HEK293 (cell line): Measurements from ENCODE around the gene TESK2.

Experiments
- FEZF1 ChIP-seq: fragments of 450-650 bp; formaldehyde crosslinking; IDR thresholded peaks from 2 replicates; pipeline ENCODE4 v1.5.1; 2016; ENCODE audit warnings: missing biosample characterization, missing genetic modification characterization
- GFI1B ChIP-seq: fragments of 450-650 bp; formaldehyde crosslinking; IDR thresholded peaks from 2 replicates; pipeline ENCODE4 v1.5.1; 2016; ENCODE audit warnings: missing biosample characterization, missing genetic modification characterization
- GLI2 ChIP-seq: fragments of 450-650 bp; formaldehyde crosslinking; IDR thresholded peaks from 2 replicates; pipeline ENCODE4; 2017; ENCODE audit warnings: missing biosample characterization, missing genetic modification characterization, low read depth, borderline replicate concordance
- GLIS1 ChIP-seq: fragments of 450-650 bp; formaldehyde crosslinking; IDR thresholded peaks from 2 replicates; pipeline ENCODE4 v1.5.1; 2016; ENCODE audit warnings: missing biosample characterization, missing genetic modification characterization
- HOXA7 ChIP-seq: sonication (generic); formaldehyde crosslinking; IDR thresholded peaks from 2 replicates; pipeline ENCODE4 v1.8.1; 2022; ENCODE audit warnings: missing genetic modification reagents, borderline replicate concordance
- KLF10 ChIP-seq: fragments of 450-650 bp; IDR thresholded peaks from 2 replicates; pipeline ENCODE4 v1.5.1; 2018; ENCODE audit warnings: missing biosample characterization, mild to moderate bottlenecking, missing genetic modification characterization
- OSR2 ChIP-seq: fragments of 450-650 bp; formaldehyde crosslinking; IDR thresholded peaks from 2 replicates; pipeline ENCODE4 v1.5.1; 2016; ENCODE audit warnings: missing biosample characterization, missing genetic modification characterization
- RBAK ChIP-seq: fragments of 450-650 bp; formaldehyde crosslinking; IDR thresholded peaks from 2 replicates; pipeline ENCODE4 v1.5.1; 2016; ENCODE audit warnings: missing biosample characterization, missing genetic modification characterization
- TCF7L2 ChIP-seq: IDR thresholded peaks from 2 replicates; pipeline ENCODE4 v1.6.1; 2011; ENCODE audit warnings: low read depth, mild to moderate bottlenecking, inconsistent platforms, low read length, moderate library complexity, borderline replicate concordance
- TRIM28 ChIP-seq: IDR thresholded peaks from 2 replicates; pipeline ENCODE4 v1.6.1; 2011; ENCODE audit warnings: low read length, control low read depth, borderline replicate concordance
- ZBTB20 ChIP-seq: fragments of 450-650 bp; formaldehyde crosslinking; IDR thresholded peaks from 2 replicates; pipeline ENCODE4 v1.5.1; 2016; ENCODE audit warnings: missing biosample characterization, missing genetic modification characterization
- ZFP41 ChIP-seq: fragments of 450-650 bp; formaldehyde crosslinking; IDR thresholded peaks from 2 replicates; pipeline ENCODE4 v1.5.1; 2016; ENCODE audit warnings: missing biosample characterization, missing genetic modification characterization, borderline replicate concordance
- ZFP69B ChIP-seq: fragments of 450-650 bp; formaldehyde crosslinking; IDR thresholded peaks from 2 replicates; pipeline ENCODE4 v1.5.1; 2016; ENCODE audit warnings: missing biosample characterization, missing genetic modification characterization
- ZNF19 ChIP-seq: fragments of 450-650 bp; formaldehyde crosslinking; IDR thresholded peaks from 2 replicates; pipeline ENCODE4; 2016; ENCODE audit warnings: missing biosample characterization, missing genetic modification characterization, low read depth
- ZNF202 ChIP-seq: fragments of 450-650 bp; formaldehyde crosslinking; IDR thresholded peaks from 2 replicates; pipeline ENCODE4 v1.5.1; 2016; ENCODE audit warnings: missing biosample characterization, missing genetic modification characterization, borderline replicate concordance
- ZNF350 ChIP-seq: fragments of 450-650 bp; formaldehyde crosslinking; IDR thresholded peaks from 2 replicates; pipeline ENCODE4 v1.5.0; 2017; ENCODE audit warnings: missing biosample characterization, mild to moderate bottlenecking, missing genetic modification characterization
- ZNF423 ChIP-seq: fragments of 450-650 bp; formaldehyde crosslinking; IDR thresholded peaks from 2 replicates; pipeline ENCODE4 v1.5.1; 2016; ENCODE audit warnings: missing biosample characterization, missing genetic modification characterization
- ZNF426 ChIP-seq: fragments of 450-650 bp; formaldehyde crosslinking; IDR thresholded peaks from 2 replicates; pipeline ENCODE4 v1.5.1; 2017; ENCODE audit warnings: missing biosample characterization, missing genetic modification characterization, mild to moderate bottlenecking, inconsistent platforms, moderate library complexity
- ZNF549 ChIP-seq: fragments of 450-650 bp; IDR thresholded peaks from 2 replicates; pipeline ENCODE4 v1.5.1; 2018; ENCODE audit warnings: missing biosample characterization, missing genetic modification characterization, mild to moderate bottlenecking, inconsistent platforms, moderate library complexity
- ZNF558 ChIP-seq: fragments of 450-650 bp; formaldehyde crosslinking; IDR thresholded peaks from 2 replicates; pipeline ENCODE4 v1.5.1; 2016; ENCODE audit warnings: missing biosample characterization, missing genetic modification characterization
- ZNF561 ChIP-seq: fragments of 450-650 bp; IDR thresholded peaks from 2 replicates; pipeline ENCODE4 v1.5.1; 2018; ENCODE audit warnings: missing biosample characterization, missing genetic modification characterization, borderline replicate concordance
- ZNF654 ChIP-seq: fragments of 450-650 bp; formaldehyde crosslinking; IDR thresholded peaks from 2 replicates; pipeline ENCODE4 v1.5.1; 2016; ENCODE audit warnings: low read depth, missing biosample characterization, missing genetic modification characterization
- ZNF664 ChIP-seq: fragments of 450-650 bp; formaldehyde crosslinking; IDR thresholded peaks from 2 replicates; pipeline ENCODE4 v1.5.1; 2016; ENCODE audit warnings: missing biosample characterization, missing genetic modification characterization
- ZSCAN30 ChIP-seq: fragments of 450-650 bp; IDR thresholded peaks from 2 replicates; pipeline ENCODE4 v1.5.1; 2018; ENCODE audit warnings: missing biosample characterization, mild to moderate bottlenecking, missing genetic modification characterization, moderate library complexity
- ZXDB ChIP-seq: fragments of 450-650 bp; formaldehyde crosslinking; IDR thresholded peaks from 2 replicates; pipeline ENCODE4 v1.5.1; 2016; ENCODE audit warnings: missing biosample characterization, missing genetic modification characterization
- TF ChIP-seq, protein P1 (sequence below): sonication (generic); formaldehyde crosslinking; IDR thresholded peaks from 2 replicates; pipeline ENCODE4 v1.8.1; 2022; ENCODE audit warnings: mild to moderate bottlenecking, moderate library complexity, missing genetic modification reagents
- TF ChIP-seq, protein P2 (sequence below): fragments of 450-650 bp; formaldehyde crosslinking; IDR thresholded peaks from 2 replicates; pipeline ENCODE4; 2016; ENCODE audit warnings: missing biosample characterization, missing genetic modification characterization
- TF ChIP-seq, protein P3 (sequence below): fragments of 450-650 bp; formaldehyde crosslinking; conservative IDR thresholded peaks from 2 replicates; pipeline ENCODE4 v1.5.1; 2016; ENCODE audit warnings: low read depth, missing biosample characterization, missing genetic modification characterization
- TF ChIP-seq, protein P4 (sequence below): fragments of 450-650 bp; formaldehyde crosslinking; IDR thresholded peaks from 2 replicates; pipeline ENCODE4 v1.5.1; 2016; ENCODE audit warnings: missing biosample characterization, missing genetic modification characterization
- TF ChIP-seq, protein P5 (sequence below): fragments of 450-650 bp; formaldehyde crosslinking; IDR thresholded peaks from 2 replicates; pipeline ENCODE4 v1.5.1; 2016; ENCODE audit warnings: missing biosample characterization, missing genetic modification characterization

The TESK2 gene

DNA sequence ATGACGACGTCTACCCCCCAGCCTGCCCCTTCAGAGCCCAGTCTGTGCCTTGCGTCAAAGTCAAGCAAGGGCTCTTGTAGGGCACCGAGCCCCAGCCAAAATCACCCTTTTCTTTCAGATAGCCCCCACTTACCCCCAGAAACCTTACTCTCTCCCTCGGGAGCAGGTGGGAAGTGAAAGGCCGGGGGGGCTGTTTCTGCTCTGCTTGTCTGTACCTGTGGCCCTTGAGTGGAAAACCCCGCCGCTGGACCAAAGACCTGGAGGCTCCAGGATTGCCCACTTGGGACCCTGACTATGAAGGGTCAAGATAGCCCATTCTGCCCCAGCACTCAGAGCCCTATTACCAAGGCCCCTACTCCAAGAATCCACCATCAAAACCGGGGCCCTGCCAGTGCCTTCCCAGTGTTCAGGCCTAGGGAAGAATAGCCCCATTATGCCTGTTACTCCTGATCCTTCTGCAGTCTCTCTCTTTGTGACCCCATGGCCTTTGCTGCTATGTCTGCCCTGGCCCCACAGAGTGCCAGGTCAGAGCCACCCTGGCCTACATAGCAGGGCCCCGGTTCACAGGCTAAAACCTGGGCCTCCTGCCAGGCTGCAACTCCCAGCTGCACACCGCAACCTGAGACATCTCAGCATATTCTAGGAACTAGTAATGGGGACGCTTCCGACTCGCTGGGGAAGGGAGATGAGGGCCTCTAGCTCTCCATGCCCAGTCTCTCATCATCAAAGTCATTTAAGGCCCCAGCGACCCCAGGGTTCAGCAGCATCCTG is 186.5 kb downstream of the TESK2 start (continued):
- no peak for TF ChIP-seq ZNF654 (tag by site-specific recombination)
- TF ChIP-seq, protein P1, sequence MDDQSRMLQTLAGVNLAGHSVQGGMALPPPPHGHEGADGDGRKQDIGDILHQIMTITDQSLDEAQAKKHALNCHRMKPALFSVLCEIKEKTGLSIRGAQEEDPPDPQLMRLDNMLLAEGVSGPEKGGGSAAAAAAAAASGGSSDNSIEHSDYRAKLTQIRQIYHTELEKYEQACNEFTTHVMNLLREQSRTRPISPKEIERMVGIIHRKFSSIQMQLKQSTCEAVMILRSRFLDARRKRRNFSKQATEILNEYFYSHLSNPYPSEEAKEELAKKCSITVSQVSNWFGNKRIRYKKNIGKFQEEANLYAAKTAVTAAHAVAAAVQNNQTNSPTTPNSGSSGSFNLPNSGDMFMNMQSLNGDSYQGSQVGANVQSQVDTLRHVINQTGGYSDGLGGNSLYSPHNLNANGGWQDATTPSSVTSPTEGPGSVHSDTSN (CRISPR knock-in tag): no peak
- TF ChIP-seq ZSCAN30 (tag by site-specific recombination): no peak
- no peak for TF ChIP-seq ZNF350 (tag by site-specific recombination)
- TF ChIP-seq, protein P2, sequence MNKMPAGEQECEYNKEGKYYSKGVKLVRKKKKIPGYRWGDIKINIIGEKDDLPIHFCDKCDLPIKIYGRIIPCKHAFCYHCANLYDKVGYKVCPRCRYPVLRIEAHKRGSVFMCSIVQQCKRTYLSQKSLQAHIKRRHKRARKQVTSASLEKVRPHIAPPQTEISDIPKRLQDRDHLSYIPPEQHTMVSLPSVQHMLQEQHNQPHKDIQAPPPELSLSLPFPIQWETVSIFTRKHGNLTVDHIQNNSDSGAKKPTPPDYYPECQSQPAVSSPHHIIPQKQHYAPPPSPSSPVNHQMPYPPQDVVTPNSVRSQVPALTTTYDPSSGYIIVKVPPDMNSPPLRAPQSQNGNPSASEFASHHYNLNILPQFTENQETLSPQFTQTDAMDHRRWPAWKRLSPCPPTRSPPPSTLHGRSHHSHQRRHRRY (tag by site-specific recombination): no peak
- no peak for TF ChIP-seq ZNF549
- no peak for TF ChIP-seq ZXDB (tag by site-specific recombination)
- no peak for TF ChIP-seq ZNF664 (tag by site-specific recombination)
- no peak for TF ChIP-seq ZNF426 (tag by site-specific recombination)
- TF ChIP-seq, protein P3, sequence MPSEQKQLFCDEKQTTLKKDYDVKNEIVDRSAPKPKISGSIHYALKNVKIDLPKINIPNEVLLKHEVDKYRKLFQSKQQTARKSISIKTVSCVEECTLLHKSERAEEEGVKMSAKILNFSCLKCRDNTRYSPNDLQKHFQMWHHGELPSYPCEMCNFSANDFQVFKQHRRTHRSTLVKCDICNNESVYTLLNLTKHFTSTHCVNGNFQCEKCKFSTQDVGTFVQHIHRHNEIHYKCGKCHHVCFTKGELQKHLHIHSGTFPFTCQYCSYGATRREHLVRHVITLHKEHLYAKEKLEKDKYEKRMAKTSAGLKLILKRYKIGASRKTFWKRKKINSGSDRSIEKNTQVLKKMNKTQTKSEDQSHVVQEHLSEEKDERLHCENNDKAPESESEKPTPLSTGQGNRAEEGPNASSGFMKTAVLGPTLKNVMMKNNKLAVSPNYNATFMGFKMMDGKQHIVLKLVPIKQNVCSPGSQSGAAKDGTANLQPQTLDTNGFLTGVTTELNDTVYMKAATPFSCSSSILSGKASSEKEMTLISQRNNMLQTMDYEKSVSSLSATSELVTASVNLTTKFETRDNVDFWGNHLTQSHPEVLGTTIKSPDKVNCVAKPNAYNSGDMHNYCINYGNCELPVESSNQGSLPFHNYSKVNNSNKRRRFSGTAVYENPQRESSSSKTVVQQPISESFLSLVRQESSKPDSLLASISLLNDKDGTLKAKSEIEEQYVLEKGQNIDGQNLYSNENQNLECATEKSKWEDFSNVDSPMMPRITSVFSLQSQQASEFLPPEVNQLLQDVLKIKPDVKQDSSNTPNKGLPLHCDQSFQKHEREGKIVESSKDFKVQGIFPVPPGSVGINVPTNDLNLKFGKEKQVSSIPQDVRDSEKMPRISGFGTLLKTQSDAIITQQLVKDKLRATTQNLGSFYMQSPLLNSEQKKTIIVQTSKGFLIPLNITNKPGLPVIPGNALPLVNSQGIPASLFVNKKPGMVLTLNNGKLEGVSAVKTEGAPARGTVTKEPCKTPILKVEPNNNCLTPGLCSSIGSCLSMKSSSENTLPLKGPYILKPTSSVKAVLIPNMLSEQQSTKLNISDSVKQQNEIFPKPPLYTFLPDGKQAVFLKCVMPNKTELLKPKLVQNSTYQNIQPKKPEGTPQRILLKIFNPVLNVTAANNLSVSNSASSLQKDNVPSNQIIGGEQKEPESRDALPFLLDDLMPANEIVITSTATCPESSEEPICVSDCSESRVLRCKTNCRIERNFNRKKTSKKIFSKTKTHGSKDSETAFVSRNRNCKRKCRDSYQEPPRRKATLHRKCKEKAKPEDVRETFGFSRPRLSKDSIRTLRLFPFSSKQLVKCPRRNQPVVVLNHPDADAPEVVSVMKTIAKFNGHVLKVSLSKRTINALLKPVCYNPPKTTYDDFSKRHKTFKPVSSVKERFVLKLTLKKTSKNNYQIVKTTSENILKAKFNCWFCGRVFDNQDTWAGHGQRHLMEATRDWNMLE (tag by site-specific recombination): no peak
- TF ChIP-seq RBAK (tag by site-specific recombination): no peak
- TF ChIP-seq GLI2 (tag by site-specific recombination): no peak
- TF ChIP-seq ZNF202 (tag by site-specific recombination): no peak
- TF ChIP-seq ZFP41 (tag by site-specific recombination): no peak
- TF ChIP-seq, protein P4, sequence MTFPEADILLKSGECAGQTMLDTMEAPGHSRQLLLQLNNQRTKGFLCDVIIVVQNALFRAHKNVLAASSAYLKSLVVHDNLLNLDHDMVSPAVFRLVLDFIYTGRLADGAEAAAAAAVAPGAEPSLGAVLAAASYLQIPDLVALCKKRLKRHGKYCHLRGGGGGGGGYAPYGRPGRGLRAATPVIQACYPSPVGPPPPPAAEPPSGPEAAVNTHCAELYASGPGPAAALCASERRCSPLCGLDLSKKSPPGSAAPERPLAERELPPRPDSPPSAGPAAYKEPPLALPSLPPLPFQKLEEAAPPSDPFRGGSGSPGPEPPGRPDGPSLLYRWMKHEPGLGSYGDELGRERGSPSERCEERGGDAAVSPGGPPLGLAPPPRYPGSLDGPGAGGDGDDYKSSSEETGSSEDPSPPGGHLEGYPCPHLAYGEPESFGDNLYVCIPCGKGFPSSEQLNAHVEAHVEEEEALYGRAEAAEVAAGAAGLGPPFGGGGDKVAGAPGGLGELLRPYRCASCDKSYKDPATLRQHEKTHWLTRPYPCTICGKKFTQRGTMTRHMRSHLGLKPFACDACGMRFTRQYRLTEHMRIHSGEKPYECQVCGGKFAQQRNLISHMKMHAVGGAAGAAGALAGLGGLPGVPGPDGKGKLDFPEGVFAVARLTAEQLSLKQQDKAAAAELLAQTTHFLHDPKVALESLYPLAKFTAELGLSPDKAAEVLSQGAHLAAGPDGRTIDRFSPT (tag by site-specific recombination): no peak; the same call in 1 of the 2 replicates
- no peak for TF ChIP-seq GFI1B (tag by site-specific recombination)
- peak; percentile 54; the same call in 1 of the 2 replicates for TF ChIP-seq GLIS1 (tag by site-specific recombination)
- no peak for TF ChIP-seq OSR2
- no peak for TF ChIP-seq ZNF423 (tag by site-specific recombination)
- TF ChIP-seq TCF7L2: peak; percentile 75
- TF ChIP-seq ZBTB20 (tag by site-specific recombination): peak; percentile 76
- TF ChIP-seq ZNF19 (tag by site-specific recombination): no peak
- TF ChIP-seq ZFP69B: no peak
- TF ChIP-seq ZNF558 (tag by site-specific recombination): no peak
- TF ChIP-seq ZNF561: peak; percentile 20; the same call in 1 of the 2 replicates
- TF ChIP-seq, protein P5, sequence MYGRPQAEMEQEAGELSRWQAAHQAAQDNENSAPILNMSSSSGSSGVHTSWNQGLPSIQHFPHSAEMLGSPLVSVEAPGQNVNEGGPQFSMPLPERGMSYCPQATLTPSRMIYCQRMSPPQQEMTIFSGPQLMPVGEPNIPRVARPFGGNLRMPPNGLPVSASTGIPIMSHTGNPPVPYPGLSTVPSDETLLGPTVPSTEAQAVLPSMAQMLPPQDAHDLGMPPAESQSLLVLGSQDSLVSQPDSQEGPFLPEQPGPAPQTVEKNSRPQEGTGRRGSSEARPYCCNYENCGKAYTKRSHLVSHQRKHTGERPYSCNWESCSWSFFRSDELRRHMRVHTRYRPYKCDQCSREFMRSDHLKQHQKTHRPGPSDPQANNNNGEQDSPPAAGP (tag by site-specific recombination): no peak
- no peak for TF ChIP-seq HOXA7 (CRISPR knock-in tag)
- TF ChIP-seq TRIM28: 0 out of 2 replicates have a peak, but pooled peaks have one; percentile 0
- TF ChIP-seq FEZF1 (tag by site-specific recombination): no peak
- no peak for TF ChIP-seq KLF10 (tag by site-specific recombination)
